8988T (cell line): ENCODE results near the gene SLC17A6.

Source experiments
- DNase-seq: peaks from one replicate; pipeline ENCODE4 v3.0.0; 2011

Gene SLC17A6

DNA sequence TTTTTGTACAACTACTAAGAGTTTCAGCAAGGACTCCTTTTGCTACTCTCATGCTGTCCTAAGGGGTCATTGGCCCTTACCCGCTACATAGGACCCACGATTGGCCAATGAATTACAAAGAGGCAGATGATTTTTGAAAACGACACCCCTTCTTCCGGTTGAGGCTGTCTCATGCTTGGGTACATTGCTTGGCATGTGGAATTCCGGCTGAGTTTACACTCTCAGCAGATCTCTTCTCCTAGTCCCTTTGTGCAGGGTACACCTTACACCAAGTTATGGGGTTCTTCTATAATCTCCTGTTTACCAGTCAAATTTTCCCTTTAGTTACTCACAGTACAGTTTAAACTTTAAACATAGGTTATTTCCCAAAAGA is 52.1 kb downstream of the SLC17A6 start:
- DNase-seq: no peak

DNA sequence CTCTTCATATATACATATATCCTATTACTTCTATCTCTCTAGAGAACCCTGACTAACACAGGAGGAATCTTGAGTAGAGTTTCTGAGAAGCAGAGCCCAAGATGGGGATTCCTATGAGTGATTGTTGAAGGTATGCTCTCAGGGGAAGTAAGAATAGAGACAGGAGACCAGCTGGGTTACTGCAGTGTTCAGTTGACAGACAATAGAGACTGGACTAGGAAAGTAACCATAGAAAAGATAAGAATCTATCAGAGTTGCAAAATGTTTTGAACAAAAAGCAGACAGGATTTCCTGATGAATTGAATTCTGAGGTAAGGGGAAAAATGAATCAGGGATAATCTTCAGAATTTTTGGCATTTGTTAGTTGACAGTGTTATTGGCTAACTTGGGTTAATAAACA is 54.4 kb downstream of the SLC17A6 start:
- DNase-seq: no peak

DNA sequence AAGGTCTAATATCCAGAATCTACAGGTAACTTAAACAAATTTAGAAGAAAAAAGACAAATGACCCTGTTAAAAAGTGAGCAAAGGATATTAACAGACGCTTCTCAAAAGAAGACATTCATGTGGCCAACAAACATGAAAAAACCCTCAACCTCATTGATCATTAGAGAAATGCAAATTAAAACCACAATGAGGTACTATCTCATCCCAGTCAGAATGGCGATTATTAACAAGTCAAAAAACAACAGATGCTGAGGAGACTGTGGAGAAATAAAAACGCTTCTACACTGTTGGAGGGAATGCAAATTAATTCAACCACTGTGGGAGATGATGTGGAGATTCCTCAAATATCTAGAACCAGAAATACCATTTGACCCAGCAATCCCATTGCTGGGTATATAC is 67.2 kb downstream of the SLC17A6 start:
- DNase-seq: no peak

DNA sequence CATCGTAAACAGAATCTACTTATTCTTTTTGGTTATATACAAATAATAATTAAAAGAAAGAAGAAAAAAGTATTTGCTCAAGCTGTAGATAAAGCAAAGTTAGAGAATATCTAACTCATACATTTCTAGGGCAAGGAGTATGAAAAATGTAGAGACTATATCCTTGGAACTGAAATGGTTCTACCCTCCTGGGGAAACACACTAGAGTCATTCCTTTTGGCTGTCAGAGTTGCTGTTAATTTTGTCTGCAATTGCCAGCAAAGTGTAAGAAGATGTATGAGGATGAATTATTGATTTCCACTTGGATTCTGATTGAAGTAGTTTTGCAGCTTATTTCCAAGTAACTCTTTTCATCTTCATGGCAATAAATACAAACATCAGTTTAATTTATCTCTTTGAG is 69.1 kb downstream of the SLC17A6 start:
- no peak for DNase-seq

GRCh38 chr11:22407921-22408320 is 69.7 kb downstream of the SLC17A6 start:
- no peak for DNase-seq

- no peak for DNase-seq
Observed at GRCh38 chr11:22415476-22415875, 77.3 kb downstream of the SLC17A6 start.

GRCh38 chr11:22416462-22416861 is 78.3 kb downstream of the SLC17A6 start:
- no peak for DNase-seq

DNA sequence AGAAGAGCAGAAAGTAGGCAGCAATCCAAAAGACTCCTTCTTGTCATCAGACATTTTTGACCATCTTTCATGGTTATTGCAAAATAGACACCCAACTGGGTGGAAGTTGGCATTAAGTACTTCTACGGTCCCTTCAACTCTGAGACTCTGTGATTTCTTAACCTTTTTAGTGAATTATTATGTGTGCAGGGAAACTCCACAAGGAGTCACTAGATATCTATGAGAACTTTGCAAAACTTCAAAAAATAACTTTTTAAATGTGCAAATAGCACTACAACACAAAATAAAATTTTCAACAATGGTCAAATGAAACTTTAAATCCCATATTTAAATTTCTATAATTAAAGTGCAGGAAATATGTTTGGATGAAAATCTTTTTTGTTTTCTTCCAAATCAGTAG is 88.7 kb downstream of the SLC17A6 start:
- DNase-seq: no peak
